Stimulated activated CD8-positive, alpha-beta memory T cell treated with anti-CD3 and anti-CD28 coated beads, Interleukin-12 subunit alpha, Interleukin-12 subunit beta, amount 100 ng/mL, for 4 hours (primary cell): ENCODE measurements around the gene SRM.
A peak's percentile ranks its signal among the peaks of the same experiment; 100 is the strongest.
"Not testable (repeated sequence)": the region's sequence is repeated elsewhere in the genome, so short reads cannot be mapped to it uniquely, and the experiment has no call there.

Source experiments
- DNase-seq: peaks from one replicate; pipeline ENCODE4 v3.0.0-alpha.2; 2020; ENCODE audit warnings: low read depth

The SRM gene

GRCh38 chr1:11059968-11060830, at the start of gene SRM:
SRM (minus strand) TSS chr1:11060018; CDS start chr1:11059943, 75 bp downstream.
- DNase-seq = peak; percentile 89

GRCh38 chr1:11109047-11109760, 49.4 kb upstream of the SRM start:
- no peak for DNase-seq

DNA sequence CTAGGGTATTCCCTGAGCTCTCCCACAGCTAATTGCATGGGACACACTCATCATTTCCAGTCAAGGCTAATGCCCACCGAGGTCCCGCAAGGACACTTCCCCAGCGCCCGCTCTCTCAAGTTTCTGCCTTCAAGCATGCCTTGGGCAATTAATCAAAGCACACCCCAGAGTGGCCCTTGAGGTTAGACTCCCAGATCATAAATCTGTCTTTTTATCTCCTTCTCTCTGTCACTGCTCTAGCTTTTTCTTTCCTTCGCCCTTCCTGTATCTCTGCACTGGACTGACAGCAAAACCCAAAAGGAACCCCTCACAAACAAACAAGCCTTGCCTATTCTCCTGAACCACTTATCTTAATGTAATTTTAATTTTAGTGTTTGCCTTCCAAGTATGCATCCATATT, 47.8 kb upstream of the SRM start:
- DNase-seq = no peak

DNA sequence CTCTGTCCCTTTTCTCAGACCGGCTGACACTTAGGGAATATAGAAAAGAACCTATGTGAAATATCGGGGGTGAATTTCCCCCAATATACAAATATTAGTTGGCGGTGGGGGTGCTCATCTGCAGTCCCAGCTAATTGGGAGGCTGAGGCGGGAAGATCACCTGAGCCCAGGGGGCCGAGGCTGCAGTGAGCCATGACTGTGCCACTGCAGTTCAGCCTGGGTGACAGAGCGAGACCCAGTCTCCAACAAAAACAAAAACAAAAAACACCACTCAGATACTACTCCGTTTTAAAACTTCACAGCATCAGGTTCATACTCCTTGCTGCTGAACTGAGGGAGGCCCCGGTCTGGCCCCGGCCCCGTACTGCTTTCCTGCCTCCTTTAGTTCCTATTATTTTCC, 45.8 kb upstream of the SRM start:
- DNase-seq = no peak

- no peak for DNase-seq
Measured at GRCh38 chr1:11101347-11101746, 41.5 kb upstream of the SRM start.

GRCh38 chr1:11100806-11101205, 41.0 kb upstream of the SRM start:
- not testable (repeated sequence) for DNase-seq

- DNase-seq = no peak
Measured at GRCh38 chr1:11100149-11100493, 40.3 kb upstream of the SRM start.

GRCh38 chr1:11099310-11100148, 39.7 kb upstream of the SRM start, which contains the start of gene EXOSC10:
EXOSC10 (minus strand) TSS chr1:11099869; CDS start chr1:11099831, 38 bp downstream.
- DNase-seq = peak; percentile 93

GRCh38 chr1:11098931-11099309, 39.1 kb upstream of the SRM start:
- no peak for DNase-seq

GRCh38 chr1:11083784-11084183, 24.0 kb upstream of the SRM start:
- DNase-seq = not testable (repeated sequence)

- no peak for DNase-seq
Measured at GRCh38 chr1:11080931-11081330, 21.1 kb upstream of the SRM start.

DNA sequence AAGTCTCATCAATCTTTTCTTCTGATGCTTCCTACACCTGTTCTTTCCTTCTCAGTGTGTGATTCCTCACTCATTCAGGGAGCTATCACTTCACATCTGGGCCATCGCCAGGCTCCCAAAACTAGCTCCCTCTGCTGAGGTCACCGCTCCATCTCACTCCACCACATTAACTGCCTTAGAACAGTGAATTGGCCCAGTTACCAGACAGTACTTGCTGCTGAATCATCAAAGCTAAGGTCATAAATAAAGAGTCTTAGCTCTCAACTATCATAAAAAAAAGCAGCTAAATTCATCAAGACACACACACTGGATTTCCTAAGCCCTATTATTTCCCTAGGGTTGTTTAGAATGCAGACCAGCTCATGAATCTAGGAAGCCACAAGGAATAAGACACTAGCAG, 18.8 kb upstream of the SRM start:
- no peak for DNase-seq

DNA sequence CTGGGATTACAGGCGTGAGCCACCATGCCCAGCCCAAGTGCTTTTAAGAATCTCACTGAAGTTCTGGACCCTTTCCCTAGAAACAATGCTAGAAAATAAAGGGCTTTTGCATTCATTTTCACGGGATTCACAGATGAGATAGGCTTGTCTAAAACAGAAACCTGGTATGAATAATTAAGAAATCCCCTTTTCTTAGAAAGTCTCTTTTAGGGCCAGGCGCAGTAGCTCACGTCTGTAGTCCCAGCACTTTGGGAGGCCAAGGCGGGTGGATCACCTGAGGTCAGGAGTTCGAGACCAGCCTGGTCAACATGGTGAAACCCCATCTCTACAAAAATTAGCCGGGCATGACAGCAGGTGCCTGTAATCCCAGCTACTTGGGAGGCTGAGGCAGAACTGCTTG, 13.6 kb upstream of the SRM start:
- not testable (repeated sequence) for DNase-seq

- no peak for DNase-seq
Measured at GRCh38 chr1:11072216-11072917, 12.5 kb upstream of the SRM start.

DNA sequence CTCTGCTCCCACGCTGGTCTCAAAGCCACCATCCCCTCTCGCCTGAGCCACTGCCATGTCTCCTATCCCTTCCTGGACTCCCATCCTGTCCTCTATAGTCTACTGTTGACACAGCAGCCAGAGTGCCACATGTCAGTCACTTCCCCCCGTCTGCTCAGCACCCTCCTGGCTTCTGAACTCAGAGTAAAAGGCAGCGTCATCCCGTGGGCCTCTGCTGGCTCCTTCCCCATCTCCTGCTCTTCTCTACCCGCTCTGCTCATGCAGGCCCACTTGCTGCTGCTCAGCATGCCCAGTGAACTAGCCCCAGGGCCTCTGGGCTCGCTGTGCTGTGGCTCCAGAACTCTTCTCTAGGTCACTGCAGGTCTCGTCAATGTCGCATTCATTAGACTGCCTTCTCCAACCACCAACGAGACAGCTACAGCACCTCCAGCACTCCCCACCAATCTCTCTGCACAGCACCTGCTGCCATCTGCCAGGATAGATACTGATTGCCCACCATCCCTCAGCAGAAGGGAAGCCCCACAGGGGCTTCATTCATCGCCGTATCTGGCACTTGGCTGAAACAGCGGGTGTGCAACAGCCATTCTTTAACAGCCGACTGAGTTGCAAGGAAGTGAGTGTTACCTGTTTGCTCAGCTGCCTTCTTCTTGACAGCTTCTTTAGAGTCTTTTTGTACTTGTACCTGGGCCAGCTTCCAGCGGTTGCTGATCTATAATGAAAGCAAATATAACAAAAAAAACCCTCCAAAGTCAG, 11.8 kb upstream of the SRM start:
- DNase-seq = no peak

GRCh38 chr1:11070876-11071275, 11.1 kb upstream of the SRM start:
- DNase-seq = no peak

DNA sequence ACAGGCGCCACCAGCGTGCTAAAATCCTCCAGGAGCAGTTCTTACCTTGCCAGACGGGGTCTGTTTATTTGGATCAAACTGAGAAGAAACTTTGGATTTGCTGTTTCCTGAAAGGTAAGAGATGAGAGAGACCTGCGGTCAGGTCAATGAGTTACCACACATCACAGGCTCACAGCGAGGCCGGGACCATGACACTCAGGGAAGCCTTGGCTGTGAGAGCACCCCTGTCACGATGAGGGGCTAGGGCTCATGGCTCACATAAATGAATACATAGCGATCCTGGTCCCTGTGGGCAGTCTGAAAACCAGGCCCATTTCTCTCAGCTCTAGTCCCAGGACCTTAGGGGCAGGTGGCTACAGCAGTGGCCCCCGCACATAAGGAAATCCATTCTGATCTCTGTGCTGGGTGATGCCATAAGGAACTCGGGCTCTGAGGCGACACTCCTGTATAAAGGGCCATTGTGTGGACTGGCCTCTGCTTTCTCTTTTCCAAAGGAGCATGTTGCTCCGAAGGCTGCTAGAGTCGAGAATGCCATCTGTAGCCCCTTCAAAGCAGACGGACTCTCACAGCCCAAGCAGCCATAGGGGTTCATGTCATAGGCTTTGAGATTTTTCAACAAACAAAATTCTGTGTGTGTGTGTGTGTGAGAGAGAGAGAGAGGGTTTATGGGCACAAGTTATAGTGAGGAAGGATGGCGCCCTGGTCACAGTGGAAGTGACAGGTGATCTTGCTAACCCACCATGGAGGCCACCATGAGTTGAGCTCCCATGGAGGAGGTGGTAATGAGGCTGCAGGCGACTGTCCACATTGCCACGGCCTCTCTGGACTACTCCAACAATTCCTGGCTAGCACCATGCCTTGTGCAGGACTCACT, 9.0 kb upstream of the SRM start:
- DNase-seq = no peak

DNA sequence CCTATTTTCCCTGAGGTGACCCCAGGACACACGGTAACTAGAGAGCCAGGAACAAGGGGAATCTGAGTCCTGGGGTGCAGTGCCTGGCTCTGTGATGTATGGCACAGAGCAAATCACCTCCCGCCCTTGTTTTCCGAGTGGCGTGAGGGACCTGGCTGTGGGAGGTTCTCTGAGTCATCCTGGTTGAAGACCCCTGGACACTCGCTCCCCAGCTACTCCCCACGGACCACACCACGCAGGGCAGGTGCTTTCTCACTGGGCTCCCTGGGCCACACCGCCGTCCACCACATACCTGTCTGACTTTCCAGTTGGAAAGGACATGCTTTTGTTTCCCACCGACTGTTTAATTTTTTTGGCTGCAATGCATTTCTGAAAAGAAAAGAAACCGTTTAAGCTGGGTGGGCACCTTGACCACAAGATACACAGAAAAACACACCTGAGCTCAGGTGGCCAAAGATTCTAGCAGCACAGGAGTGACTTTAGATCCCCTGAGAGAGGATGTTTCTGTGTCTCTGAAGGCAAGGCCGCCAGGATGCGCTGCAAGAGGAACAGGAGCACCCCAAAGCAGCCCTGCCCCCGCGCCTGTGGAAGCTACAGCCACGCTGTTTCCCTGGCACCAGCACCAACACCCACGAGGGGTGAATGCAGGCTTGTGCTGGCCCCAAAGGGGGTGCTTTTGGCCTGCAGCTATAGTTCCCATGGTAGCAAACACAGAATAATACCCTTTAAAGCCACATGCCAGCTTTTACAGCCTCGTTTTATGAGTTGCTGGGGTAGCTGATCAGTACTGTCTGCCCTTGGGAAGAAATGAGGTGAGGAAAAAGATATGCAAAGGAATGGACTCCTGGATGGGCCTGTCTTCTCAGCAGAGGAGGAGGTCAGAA, 8.1 kb upstream of the SRM start:
- DNase-seq = no peak

DNA sequence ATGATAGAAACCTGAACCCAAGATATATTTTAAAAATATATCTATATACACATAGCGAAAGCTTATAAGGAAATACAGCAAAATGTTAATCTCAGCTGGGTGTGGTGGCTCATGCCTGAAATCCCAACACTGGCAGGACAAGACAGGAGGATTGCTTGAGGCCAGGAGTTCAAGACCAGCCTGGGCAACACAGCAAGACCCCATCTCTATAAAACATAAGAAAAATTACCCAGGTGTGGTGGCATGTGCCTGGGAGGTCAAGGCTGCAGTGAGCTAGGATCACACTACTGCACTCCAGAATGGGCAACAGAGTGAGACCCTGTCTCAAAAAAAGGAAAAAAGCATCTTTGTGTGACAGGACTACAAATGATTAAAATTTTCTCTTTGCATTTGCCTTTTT, 6.0 kb upstream of the SRM start:
- no peak for DNase-seq
